Activated T-cell treated with anti-CD3 and anti-CD28 coated beads, Interleukin-2, amount 50 U/mL, for 1 hour (primary cell): ENCODE data around the gene SH3BGR.
A peak's percentile ranks its signal among the peaks of the same experiment; 100 is the strongest.
"Not testable (repeated sequence)": the region's sequence is repeated elsewhere in the genome, so short reads cannot be mapped to it uniquely, and the experiment has no call there.

Experiments
- DNase-seq: peaks from one replicate; pipeline ENCODE4 v3.0.0-alpha.2; 2020

Gene SH3BGR

GRCh38 chr21:39451332-39452206 is at the start of gene SH3BGR:
SH3BGR (plus strand) TSS chr21:39451970; CDS start chr21:39452097, 127 bp downstream.
- no peak for DNase-seq

- no peak for DNase-seq
These were observed 45.7 kb upstream of the SH3BGR start for GRCh38 chr21:39406065-39406464.

GRCh38 chr21:39419204-39419603 is 32.6 kb upstream of the SH3BGR start:
- DNase-seq = not testable (repeated sequence)

GRCh38 chr21:39422527-39423241 is 29.1 kb upstream of the SH3BGR start:
- DNase-seq = no peak

- DNase-seq = no peak
These were observed 22.3 kb upstream of the SH3BGR start for GRCh38 chr21:39429445-39429844.

- no peak for DNase-seq
These were observed 21.8 kb upstream of the SH3BGR start for GRCh38 chr21:39430016-39430415.

GRCh38 chr21:39430457-39430856 is 21.3 kb upstream of the SH3BGR start:
- no peak for DNase-seq

- DNase-seq = no peak
These were observed 20.8 kb upstream of the SH3BGR start for GRCh38 chr21:39430954-39431353.

GRCh38 chr21:39434950-39435349 is 16.8 kb upstream of the SH3BGR start:
- no peak for DNase-seq

- DNase-seq = no peak
These were observed 12.5 kb upstream of the SH3BGR start for GRCh38 chr21:39439232-39439631.

GRCh38 chr21:39441502-39442475 is 10.0 kb upstream of the SH3BGR start:
- DNase-seq = no peak

- no peak for DNase-seq
These were observed 7.2 kb upstream of the SH3BGR start for GRCh38 chr21:39444421-39445180.

GRCh38 chr21:39445321-39446269 is 6.2 kb upstream of the SH3BGR start, which contains the start of gene LCA5L:
LCA5L (minus strand) TSS chr21:39445778; CDS start chr21:39428493, 17,285 bp downstream.
- peak; percentile 92 for DNase-seq

GRCh38 chr21:39447264-39447663 is 4.5 kb upstream of the SH3BGR start:
- DNase-seq = no peak

- no peak for DNase-seq
These were observed 618 bp downstream of the SH3BGR start for GRCh38 chr21:39452207-39452969.

- no peak for DNase-seq
These were observed 1.2 kb downstream of the SH3BGR start for GRCh38 chr21:39452970-39453342.

GRCh38 chr21:39453571-39454179 is 1.9 kb downstream of the SH3BGR start:
- DNase-seq = no peak

- no peak for DNase-seq
These were observed 3.3 kb downstream of the SH3BGR start for GRCh38 chr21:39454949-39455668.

- DNase-seq = no peak
These were observed 4.9 kb downstream of the SH3BGR start for GRCh38 chr21:39456665-39457064.
